NCI-H774 (cell line): ENCODE results near the gene COPE.
"Not testable (repeated sequence)": the region's sequence is repeated elsewhere in the genome, so short reads cannot be mapped to it uniquely, and the experiment has no call there.

Source experiments
- DNase-seq: peaks from one replicate; lab custom pipeline; 2025; lab: John Stamatoyannopoulos, UW

COPE gene

DNA sequence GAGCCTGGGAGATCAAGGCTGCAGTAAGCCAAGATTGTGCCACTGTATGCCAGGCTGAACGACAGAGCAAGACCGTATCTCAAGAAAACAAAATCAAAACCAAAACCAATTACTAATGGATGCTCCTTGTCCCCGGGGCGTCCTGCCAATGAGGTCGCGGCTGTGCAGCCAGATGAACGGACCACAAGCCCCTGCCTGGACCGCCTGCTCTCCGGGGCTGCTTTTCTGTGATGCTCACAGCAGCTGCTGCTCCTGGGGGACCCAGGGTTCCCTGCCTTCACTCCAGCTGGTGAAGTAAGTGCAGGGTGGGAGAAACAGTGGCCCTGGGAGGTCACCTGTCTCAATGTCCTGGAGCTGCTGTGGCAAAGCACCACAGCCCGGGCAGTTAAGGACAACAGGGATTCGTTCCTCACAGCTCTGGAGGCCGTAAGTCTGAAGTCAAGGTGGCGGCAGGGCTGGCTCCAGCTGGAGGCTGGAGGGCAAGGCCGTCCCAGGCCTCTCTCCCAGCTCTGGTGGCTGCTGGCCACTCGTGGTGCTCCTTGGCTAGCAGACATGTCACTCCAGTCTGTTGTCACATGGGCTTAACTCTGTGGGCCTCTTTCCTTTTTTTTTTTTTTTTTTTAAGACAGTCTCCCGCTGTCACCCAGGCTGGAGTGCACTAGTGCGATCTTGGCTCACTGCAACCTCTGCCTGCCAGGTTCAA lies 10.1 kb downstream of the COPE start:
- DNase-seq = no peak

DNA sequence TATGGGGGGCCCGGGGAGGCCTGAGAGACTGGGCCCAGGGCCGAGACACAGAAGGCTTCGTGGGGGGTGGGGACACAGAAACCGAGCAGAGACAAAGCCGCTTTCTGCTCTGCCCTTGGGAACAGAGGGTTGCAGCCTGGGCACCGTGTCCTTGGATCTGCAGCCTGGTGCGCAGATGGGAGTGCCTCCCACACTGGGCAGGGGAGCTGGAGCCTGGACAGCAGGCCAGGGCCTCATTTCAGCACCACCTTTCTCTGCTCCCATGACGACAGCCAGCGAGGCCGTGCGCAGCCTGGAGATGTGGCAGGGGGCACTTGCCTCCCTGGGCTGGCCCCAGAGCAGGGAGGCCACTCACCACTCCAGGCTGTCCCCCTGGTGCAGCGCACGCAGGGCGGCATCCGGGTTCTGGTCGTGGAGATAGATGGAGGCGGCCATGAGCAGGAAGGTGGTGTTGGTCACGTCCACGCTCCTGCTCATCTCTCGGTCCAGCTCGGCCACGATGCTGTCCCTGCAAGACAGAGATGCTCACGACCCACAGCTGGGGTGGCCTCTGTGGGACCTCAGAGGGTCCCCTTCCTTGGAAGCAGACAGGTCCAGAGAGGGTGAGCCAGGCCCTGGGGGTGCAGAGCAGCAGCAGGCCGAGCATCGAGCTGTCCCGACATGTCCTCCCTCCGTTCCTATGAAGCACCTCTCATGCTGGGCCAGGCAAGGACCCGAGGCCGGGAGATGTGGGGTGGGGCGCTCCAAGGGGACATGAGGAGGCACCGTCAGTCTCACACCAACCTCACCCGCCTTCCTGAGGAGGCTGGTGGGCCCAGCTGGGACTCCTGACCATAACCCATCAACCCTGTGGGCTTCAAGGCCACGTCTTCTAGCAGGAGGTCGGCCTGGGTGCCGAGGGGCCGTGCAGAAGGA lies 12.3 kb downstream of the COPE start:
- no peak for DNase-seq

DNA sequence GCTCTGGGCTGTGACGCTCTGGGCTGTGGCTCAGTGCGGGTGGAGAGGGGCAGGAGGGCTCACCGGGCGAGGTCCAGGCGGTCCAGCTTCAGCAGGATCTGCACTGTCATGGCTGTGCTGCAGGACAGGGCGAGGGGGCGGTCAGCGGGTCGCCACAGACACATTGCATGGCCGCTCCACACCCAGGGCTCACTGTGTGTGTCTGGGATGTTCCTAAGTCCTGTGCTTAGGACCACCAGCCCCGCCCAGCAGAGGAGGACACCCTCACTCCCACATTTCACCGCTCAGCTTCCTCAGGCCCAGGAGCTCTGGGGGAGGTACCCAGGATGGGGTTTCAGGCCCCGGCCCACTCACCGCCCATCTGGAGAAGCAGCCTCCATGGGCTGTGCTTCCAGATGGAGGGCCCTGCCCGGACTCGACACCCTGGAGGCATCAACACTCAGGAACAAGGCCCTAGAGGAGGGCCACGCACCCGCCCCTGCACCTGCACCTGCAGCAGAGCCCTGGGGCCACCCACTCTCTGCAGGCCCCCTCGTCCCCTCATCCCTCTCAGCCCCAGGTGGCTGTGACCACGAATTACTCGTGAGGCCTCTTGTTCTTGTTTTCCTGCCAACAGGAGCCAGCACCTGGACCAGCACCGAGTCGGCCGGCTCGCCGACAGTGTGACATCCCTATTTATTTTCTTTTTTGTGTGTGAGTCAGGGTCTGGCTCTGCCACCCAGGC lies 13.5 kb downstream of the COPE start:
- DNase-seq = no peak

DNA sequence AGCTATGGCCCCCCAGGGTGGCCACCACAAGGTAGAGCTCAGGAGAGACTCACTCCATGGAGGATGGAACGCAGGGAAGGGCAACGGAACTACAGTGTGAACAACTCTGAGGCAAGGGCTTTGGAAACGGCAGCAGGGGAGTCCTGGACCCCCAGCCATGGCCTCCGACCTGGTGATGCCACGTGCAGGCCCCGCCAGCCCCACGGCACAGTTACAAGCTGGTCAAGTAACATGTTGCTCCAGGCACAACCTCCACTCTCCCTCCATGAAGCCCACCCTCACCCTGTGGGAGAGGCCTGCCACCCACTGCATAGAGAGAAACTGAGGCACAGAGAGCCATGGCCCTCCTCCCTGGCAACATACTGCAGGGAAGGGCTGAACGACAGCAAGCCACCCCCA lies 14.1 kb downstream of the COPE start:
- no peak for DNase-seq

DNA sequence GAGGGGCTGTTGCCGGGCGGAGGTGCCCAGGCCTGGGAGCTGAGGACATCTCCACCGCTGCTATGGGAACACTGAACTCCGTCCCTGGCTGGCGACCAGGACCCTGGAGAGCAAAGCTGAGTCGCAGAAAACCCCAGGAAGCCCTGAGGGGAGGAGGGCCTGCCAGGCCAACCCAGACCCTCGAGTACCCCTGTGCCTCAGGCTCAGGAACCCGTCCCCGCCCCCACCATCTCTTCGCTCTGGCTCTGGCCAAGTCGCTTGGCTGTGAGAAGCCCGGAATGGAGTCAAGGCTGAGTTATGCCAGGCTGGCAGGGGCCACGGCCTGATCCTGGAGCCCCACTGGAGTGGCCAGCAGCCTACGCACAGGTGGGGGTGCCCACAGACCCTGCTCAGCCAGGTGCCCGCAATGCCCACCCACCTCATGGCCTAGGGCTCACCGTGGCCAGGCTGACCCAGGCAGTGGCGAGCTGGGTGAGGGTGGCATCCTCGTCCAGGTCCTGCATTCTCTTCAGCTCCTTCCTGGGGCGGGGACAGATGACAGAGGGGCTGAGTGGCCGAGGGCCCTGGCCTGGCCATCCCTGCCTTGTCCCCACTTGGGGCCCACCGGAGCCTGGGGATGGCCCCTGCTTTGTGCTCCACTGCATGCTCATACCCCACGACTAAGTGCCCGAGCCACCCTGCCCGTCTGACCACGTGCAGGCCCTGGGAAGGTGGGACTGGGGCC lies 14.7 kb downstream of the COPE start:
- DNase-seq = no peak

DNA sequence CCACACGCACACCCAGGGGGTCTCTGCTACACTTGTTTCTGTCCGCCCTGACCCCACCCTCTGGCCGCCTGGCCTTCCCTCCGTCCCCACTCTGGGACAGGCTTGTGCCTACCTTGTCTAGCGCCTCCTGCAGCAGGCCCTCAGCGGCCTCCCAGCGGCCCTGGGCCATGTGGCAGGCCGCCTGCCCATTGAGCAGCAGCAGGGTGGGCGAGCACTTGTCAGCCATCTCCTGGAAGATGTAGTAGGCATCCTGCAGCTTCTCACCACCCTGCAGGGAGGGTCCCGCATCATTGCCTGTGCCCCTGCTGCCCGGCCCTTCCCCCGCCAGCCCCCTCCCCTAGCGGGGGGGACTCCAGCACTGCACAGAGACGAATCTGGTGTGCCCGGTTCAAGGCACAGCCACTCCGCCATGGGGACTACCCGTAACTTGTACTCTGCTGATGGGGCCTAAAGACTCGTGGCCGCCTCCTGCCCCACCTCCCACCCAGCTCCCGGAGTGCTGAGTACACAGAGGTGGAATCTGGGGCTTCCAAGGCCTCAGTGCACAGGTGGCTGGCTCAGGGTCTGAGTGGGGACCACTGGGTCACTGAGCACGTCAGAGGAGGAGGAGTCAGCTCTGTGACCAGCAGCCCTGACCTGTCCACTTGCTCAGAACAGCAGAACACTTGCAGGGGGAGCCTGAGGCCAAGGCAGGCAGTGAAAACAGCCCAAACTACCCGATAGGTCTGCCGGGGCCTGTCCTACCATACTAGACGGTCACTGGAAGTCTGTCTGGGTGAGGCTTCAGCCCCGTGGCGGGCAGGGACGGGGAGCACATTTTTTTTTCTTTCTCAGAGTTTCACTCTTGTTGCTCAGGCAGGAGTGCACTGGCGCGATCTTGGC lies 15.8 kb downstream of the COPE start:
- no peak for DNase-seq

DNA sequence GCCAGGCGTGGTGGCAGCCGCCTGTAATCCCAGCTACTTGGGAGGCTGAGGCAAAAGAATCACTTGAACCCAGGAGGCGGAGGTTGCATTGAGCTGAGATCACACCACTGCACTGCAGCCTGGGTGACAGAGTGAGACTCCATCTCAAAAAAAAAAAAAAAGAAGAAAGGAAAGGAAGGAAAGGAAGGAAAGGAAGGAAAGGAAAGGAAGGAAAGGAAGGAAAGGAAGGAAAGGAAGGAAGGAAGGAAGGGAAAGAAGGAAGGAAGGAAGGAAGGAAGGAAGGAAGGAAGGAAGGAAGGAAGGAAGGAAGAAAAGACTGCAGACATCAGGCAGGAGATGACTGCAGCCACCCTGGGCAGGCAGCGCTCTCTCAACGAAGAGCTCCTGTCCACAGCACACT lies 16.7 kb downstream of the COPE start:
- not testable (repeated sequence) for DNase-seq

DNA sequence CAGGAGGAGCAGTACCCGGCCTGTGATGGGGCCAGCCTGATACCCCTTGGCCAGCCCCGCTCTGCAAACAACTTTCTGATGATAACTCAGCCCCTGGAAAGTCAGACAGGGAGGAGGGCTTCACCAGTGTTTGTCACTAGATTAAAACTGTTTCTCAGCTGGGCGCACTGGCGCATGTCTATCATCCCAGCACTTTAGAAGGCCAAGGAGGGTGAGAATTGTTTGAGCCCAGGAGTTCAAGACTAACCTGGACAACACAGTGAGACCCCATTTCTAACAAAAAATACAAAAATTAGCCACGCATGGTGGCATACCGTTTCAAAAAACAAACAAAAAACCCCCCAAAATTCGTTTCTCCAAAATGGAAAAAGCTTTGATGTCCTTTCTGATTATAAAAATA lies 17.7 kb downstream of the COPE start:
- DNase-seq = no peak

DNA sequence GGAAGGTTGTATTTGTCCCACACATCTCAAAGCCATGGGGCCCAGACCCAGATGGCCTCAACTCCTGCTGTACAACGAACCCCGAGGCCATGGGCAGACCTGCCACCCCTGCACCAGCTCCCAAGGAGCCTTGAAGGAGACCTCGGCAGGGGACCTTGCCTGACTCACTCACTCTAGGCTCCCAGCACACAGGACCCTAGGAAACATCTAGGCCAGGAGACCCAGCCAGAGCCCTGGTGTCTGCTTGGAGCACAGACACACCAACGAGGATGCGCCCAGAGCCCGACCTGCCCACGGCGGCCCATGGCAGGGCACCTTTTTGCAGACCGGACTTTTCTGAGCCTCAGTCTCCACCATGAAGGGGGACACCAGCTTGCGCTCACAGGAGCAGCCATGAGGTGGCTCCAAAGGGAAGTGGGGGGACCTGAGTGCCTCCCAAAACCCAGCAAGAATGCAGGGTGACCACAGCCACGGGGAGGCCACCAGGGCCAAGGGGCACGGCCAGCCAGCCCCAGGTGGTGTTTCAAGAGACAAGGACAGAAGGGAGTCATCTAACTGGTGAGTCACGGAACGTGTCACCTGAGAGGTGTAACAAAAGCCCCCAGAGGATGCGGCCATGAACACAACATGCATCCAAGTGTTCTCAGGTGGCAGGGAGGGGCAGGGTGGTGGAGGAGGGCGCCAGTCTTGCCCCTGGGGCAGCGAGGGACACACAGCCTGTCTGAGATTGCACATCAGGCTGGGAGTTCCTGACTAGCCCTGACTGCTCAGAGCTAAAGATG lies 18.3 kb downstream of the COPE start:
- no peak for DNase-seq

DNA sequence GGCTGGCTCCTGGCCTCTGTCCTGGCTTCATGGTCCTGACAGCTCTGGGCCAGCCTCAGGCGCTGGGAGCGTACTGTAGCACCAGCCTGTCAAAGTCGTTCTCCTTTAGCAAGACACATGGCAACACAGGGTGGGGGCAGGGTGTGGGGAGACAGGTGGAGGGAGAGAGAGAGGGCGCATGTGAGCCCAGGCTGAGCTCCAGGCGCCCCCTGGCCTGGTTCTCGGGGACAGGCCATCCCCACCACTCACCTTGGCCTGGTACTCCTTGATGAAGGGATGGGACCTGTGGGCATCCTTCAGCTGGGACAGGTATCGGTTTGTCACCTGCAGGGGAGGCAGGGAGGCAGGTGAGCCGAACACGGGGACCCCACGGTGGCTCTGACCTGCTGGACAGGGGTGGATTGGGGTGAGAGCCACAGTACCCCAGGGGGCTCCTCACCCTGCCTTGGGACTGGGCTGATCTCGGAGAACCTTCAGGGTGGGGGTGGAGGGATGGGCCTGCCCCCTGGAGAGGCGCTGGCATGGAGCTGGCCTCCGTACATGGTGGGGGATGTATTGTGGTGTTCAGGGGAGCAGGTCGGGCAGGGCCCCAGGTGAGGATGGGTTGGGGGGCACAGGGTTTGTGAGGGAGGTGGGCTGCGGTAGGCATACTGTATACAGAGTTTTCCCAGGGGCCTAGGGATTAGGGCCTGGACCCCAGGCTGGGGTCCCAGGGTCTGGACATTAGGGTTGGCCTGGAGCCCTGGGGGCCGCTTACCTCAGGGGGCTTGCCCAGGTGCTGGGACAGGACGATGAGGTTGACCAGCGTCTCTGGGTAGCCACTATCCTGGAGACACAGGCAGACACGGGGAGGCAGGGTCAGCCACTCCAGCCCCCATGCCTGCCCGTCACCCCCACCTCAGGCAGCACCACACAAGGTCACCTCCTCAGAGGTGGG lies 19.3 kb downstream of the COPE start:
- DNase-seq = no peak

DNA sequence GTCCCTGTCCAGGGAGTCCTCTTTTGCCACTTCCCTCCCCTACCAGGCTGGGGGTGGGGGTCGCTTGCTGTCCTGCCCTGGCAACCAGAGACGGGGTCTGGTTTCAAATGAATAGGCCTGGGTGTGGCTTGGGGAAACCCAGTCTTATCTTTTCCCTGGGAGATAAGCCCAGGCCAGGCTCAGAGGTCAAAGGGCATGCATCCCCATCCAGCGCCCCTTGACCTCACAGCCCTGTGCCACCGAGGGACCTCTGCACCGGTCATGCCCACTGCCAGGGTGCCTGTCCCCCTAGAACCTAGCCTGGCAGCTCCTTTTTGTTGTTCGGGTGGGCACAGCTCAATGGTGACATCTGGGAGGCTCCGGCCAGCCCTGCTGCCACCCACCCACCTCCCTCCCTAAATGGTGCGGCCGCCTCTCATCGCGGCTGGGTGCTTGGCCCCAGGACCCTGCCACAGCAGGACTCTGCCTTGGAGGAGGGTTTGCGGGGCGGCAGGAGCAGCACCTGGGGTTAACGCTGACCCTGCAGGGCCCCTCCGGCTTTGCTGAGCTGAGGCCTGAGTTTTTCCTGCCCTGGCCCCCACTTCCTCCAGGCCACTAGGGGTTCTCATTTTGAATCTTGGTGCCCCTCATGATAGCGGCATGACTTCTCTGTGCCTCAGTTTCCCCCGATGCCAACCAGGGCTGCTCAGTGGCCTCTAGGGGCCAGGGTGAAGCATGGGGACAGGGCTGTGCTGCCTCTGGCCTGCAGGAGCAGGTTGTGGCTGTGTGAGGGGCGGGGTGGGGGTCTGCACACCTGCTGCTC lies 20.4 kb downstream of the COPE start:
- DNase-seq = no peak

DNA sequence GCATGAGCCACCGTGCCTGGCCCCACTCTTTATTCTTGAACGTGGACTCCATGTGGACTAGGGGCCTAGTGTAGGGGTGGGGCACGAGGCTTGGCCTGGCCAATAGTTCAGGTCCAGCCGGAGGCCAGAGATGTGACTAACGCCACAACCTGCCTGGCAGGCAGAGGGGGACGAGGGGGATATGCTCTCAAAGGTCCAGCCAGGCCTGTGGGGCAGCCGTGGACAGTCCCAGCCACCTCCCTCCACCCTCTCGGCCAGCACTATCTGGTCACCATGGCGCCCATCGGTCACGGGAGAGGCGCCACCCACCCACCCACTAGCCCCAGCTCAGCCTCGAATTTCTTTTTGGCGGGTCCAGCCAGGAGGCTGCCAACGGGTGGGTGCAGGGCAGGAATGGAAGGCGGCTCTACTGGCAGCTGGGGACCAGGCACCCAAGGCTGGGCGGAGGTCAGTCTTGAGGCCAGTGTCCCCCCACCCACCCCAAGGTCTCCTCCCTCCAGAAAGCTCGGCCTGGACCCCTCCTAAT lies 21.0 kb downstream of the COPE start:
- DNase-seq = no peak

DNA sequence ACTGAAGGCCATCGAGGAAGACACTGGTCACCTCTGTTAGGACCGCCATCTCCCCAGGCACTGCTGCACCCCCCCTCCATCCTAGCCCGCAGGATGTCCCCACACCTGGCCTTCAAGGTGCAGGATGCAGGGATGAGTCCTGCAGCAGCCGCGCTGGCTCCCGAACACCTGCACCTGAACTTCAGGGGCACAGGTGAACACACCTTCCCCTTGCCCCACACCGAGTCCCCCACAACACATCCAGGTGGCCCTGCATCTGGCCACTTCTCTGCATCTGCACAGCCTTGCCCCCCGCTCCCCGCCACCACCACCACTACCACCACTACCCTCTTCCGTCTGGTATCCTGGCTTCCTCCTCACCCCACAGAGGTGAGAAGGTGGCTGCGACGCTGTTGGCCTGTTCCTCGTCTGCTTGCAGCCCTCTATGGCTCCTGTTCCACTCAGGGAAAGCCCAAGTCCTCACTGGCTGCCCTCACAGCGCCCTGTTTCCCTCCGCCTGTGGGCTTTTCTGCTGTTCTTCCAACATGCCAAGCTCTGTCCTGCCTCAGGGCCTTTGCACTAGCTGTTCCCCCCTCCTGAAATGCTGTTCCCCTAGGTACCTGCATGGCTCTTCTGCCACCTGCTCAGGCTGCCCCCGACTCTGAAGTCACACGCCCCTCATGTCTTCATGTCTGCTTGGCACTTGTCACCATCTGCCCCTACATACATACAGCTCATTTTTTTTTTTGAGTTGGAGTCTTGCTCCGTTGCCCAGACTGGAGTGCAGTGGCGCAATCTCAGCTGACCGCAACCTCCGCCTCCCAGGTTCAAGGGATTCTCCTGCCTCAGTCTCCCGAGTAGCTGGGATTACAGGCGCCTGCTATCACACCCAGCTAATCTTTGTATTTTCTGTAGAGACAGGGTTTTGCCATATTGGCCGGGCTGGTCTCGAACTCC lies 21.8 kb downstream of the COPE start:
- DNase-seq = no peak

DNA sequence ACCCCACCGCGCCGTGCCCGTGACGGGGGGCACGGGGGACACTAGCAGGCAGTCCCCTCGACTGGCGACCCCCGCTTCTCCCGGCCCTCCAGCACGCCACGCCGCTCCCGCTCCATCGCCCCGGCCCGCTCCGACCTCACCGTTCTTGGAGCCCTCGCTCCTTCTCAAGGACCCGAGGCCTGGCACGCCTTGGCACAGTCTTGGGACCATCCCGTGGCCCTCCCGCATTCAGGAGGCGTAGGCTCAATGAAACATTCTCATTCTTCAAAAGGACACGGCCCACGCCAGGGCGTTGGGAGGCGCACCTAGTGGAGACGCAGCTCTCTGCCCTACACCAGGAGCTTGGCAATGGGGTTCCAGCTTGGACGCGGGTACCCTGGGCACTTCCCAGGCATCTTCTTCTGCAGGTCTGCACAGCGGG lies 22.8 kb downstream of the COPE start:
- no peak for DNase-seq

DNA sequence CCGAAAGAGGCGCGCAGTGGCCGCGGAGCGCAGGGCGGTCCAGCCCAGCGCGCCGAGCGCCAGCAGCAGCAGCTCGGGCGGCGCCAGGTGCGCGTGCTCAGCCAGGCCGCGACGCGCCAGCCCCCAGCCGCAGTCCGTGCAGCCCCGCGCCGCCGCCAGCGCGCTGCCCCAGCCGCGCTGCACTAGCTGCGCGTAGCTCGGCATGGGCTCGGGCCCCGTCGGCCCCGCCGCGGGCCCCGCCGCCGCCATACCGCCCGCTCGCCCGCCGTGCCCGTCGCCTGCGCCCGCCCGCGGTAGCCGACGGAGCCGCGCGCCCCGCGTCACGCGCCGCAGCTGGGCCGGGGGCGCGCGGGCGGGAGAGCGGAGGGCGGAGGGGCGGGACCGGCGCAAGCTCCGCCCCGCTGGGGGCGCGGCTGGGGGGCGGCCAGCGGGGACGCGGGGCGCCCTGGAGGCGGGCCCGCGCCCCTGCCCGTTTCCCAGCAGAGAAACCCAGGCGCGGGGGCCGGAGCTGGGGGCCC lies 23.3 kb downstream of the COPE start, which contains the start of gene CERS1:
TSS of gene CERS1 (minus strand) at position 335 of the 518 bp plus-strand sequence. CDS start at position 249, 86 bp downstream.
- DNase-seq = no peak

DNA sequence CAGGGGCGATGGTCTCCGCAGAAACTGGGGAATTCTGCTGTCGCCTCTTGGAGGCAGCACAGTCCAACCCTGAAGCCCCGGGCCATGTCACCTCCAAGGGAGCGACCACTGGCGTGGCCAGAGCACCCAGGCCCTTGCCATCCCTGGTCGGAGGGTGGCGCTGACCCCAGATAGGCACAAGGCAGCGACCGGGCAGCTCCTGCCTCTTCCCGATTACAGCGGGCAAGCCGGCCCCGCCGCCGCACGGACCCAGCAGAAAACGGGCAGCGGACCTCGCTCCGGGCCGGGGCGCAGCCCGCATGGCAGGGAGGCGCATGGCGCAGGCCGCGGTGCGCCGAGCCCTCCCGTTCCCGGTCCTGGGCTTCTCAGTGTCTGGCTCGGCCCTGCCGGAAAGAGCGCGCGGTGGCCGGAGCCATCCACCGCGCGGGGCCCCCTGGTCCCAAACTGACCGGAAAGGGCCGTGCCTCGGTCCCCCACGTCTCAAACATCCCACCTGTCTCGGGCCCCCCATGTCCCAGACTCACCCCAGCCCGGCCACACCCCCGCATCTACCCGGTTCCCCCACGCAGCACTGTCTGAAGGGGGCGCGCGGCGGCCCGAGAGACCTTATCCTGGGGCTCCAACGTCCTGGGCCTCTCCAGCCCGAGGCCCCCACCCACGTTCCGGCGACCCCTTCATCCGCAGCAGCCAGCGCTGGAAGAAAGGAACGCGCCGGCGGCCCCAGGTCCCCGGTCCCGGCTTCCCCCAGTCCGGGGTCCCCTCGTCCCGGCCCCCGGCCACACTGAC lies 24.0 kb downstream of the COPE start:
- no peak for DNase-seq
